MM.1S (cell line): ENCODE results near the gene KRT76.

ENCODE experiments used
- CTCF ChIP-seq: fragments of 300-600 bp; sonication (generic); IDR thresholded peaks from 2 replicates; pipeline ENCODE4 v1.5.1; 2016; ENCODE audit warnings: antibody characterized with exemption, low read length, mixed read lengths
- EZH2 ChIP-seq: fragments of 300-600 bp; sonication (generic); optimal IDR thresholded peaks from 2 replicates; pipeline ENCODE3; 2017; ENCODE audit warnings: low read depth, mild to moderate bottlenecking, antibody characterized with exemption, low read length, mixed read lengths

- TF ChIP-seq EZH2, result no peak
- no peak for TF ChIP-seq CTCF
These were observed 27.3 kb downstream of the KRT76 start for GRCh38 chr12:52749827-52750226.
